ENCODE data around the gene ARHGEF28.

Gene ARHGEF28

DNA sequence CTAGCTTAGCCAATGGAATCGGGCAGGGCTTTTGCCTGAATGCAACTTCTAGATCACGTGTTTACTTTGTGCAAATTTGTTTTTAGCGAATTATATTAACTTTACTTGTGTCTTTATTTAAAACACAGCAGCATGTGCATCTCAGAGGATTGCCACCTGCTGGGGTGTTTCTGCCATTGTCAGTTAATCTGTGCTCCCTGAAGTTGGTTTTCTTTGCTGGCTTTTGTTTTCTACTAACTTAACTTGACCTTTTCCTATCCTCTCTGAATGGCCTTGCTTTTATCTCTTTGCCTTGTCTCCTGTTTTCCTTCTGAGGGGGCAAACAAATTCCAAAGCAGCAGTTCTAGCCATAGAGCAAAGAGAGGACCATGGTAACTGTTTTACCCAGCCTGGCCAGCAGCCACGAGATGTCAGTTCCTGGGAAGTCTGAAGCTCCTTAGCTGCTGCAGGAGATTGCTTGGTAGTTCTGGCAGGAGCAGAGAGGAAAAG, 67.6 kb downstream of the ARHGEF28 start:
- H3K27me3 Mint-ChIP-seq = no peaks in the 10 kb centered on the region
- no peak for DNase-seq (ENCODE audit: low spot score in 2 of 2)
- peak overlapping the region; percentile 54 for H3K27ac Mint-ChIP-seq (ENCODE audit: low read depth)
- H3K4me3 Mint-ChIP-seq = peak overlapping the region; percentile 49
- H3K36me3 Mint-ChIP-seq (ENCODE audit: insufficient read depth) = no peaks in the 10 kb centered on the region
- H3K9me3 Mint-ChIP-seq = no peaks in the 10 kb centered on the region
- no peak for ATAC-seq (replicated peaks; ENCODE audit: extremely low read depth, poor library complexity, severe bottlenecking)
- H3K4me1 Mint-ChIP-seq = peaks cover 35% of the 10 kb centered on the region

- H3K36me3 Mint-ChIP-seq (ENCODE audit: insufficient read depth) = no peaks in the 10 kb centered on the region
- H3K9me3 Mint-ChIP-seq = no peaks in the 10 kb centered on the region
- peak in 1 of 2 donors; percentile 32 for DNase-seq (ENCODE audit: low spot score in 2 of 2)
- H3K4me1 Mint-ChIP-seq = peaks cover 35% of the 10 kb centered on the region
- peak overlapping the region; percentile 49 for H3K4me3 Mint-ChIP-seq
- H3K27ac Mint-ChIP-seq (ENCODE audit: low read depth) = peak overlapping the region; percentile 54
- no peaks in the 10 kb centered on the region for H3K27me3 Mint-ChIP-seq
- ATAC-seq (replicated peaks; ENCODE audit: extremely low read depth, poor library complexity, severe bottlenecking) = peak; percentile 92
These were observed 68.1 kb downstream of the ARHGEF28 start for GRCh38 chr5:73694089-73694488.

DNA sequence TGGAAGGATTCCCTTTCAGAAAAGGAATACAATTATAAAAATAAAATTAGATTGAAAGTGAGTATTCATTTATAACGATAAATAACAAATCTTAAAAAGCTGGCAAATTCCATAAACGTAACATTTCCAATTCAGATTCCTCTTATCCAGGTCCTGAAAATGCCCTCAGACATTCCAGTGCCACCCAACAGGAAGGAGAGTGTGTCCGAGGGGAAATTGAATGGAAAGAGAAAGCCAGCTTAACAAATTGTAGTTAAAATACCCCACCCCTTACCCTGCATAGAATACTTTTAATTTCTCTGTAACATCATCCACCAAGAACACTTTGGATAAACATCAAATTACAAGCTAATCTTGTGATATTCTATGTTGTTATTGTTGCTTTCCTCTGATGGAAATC, 72.0 kb downstream of the ARHGEF28 start:
- H3K36me3 Mint-ChIP-seq (ENCODE audit: insufficient read depth) = no peaks in the 10 kb centered on the region
- no peak overlapping the region for H3K27ac Mint-ChIP-seq (ENCODE audit: low read depth)
- no peak for DNase-seq (ENCODE audit: low spot score in 2 of 2)

GRCh38 chr5:73701566-73701965, 75.6 kb downstream of the ARHGEF28 start:
- no peak overlapping the region for H3K27ac Mint-ChIP-seq (ENCODE audit: low read depth)
- H3K36me3 Mint-ChIP-seq (ENCODE audit: insufficient read depth) = no peaks in the 10 kb centered on the region
- no peaks in the 10 kb centered on the region for H3K4me1 Mint-ChIP-seq
- DNase-seq (ENCODE audit: low spot score in 2 of 2) = no peak
- ATAC-seq (replicated peaks; ENCODE audit: extremely low read depth, poor library complexity, severe bottlenecking) = no peak
- no peaks in the 10 kb centered on the region for H3K27me3 Mint-ChIP-seq
- no peak overlapping the region for H3K4me3 Mint-ChIP-seq
- H3K9me3 Mint-ChIP-seq = no peaks in the 10 kb centered on the region

More for the DNA sequence above, 72.0 kb downstream of the ARHGEF28 start:
- Mint-ChIP-seq H3K27me3 (no peaks in the 10 kb centered on the region), H3K9me3 (no peaks in the 10 kb centered on the region), H3K4me1 (peaks cover 28% of the 10 kb centered on the region), H3K4me3 (no peak overlapping the region)
- no peak for ATAC-seq (replicated peaks; ENCODE audit: extremely low read depth, poor library complexity, severe bottlenecking)

- Mint-ChIP-seq H3K27ac (ENCODE audit: low read depth) (no peak overlapping the region), H3K4me1 (no peaks in the 10 kb centered on the region), H3K27me3 (no peaks in the 10 kb centered on the region), H3K36me3 (ENCODE audit: insufficient read depth) (no peaks in the 10 kb centered on the region), H3K9me3 (no peaks in the 10 kb centered on the region), H3K4me3 (no peak overlapping the region)
- ATAC-seq (replicated peaks; ENCODE audit: extremely low read depth, poor library complexity, severe bottlenecking) (no peak), DNase-seq (ENCODE audit: low spot score in 2 of 2) (no peak)
These were observed 76.5 kb downstream of the ARHGEF28 start for GRCh38 chr5:73702534-73702933.

DNA sequence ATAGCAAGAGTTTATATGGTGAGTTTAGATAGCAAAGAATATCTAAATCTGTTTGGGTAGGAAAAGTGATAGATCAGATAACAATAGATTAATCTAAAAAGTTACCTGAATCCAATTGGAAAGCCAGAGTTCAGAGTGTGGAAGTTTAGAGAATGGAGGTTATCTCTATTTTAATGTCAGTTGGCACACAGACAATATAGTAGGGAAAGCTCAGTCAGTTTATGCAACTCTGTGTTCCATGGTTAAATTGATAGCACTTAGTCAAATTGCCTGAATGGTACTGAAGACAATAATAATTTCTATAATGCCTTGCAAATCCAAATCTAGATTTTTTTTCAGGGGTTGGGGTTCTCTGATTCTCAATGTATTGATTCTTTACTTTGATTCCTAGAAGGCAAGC, 77.0 kb downstream of the ARHGEF28 start:
- Mint-ChIP-seq H3K27me3 (no peaks in the 10 kb centered on the region), H3K36me3 (ENCODE audit: insufficient read depth) (no peaks in the 10 kb centered on the region), H3K27ac (ENCODE audit: low read depth) (no peak overlapping the region), H3K4me1 (no peaks in the 10 kb centered on the region), H3K4me3 (no peak overlapping the region), H3K9me3 (no peaks in the 10 kb centered on the region)
- no peak for DNase-seq (ENCODE audit: low spot score in 2 of 2)
- no peak for ATAC-seq (replicated peaks; ENCODE audit: extremely low read depth, poor library complexity, severe bottlenecking)

- no peak for ATAC-seq (replicated peaks; ENCODE audit: extremely low read depth, poor library complexity, severe bottlenecking)
- no peaks in the 10 kb centered on the region for H3K9me3 Mint-ChIP-seq
- no peak for DNase-seq (ENCODE audit: low spot score in 2 of 2)
- H3K27ac Mint-ChIP-seq (ENCODE audit: low read depth) = no peak overlapping the region
- H3K4me3 Mint-ChIP-seq = no peak overlapping the region
- no peaks in the 10 kb centered on the region for H3K4me1 Mint-ChIP-seq
- H3K27me3 Mint-ChIP-seq = no peaks in the 10 kb centered on the region
- H3K36me3 Mint-ChIP-seq (ENCODE audit: insufficient read depth) = no peaks in the 10 kb centered on the region
These were observed 79.4 kb downstream of the ARHGEF28 start for GRCh38 chr5:73705364-73705763.

GRCh38 chr5:73706963-73707362, 81.0 kb downstream of the ARHGEF28 start:
- ATAC-seq (replicated peaks; ENCODE audit: extremely low read depth, poor library complexity, severe bottlenecking) (no peak), DNase-seq (ENCODE audit: low spot score in 2 of 2) (no peak)
- Mint-ChIP-seq H3K27ac (ENCODE audit: low read depth) (no peak overlapping the region), H3K4me3 (no peak overlapping the region), H3K4me1 (no peaks in the 10 kb centered on the region), H3K36me3 (ENCODE audit: insufficient read depth) (no peaks in the 10 kb centered on the region), H3K27me3 (no peaks in the 10 kb centered on the region), H3K9me3 (no peaks in the 10 kb centered on the region)

DNA sequence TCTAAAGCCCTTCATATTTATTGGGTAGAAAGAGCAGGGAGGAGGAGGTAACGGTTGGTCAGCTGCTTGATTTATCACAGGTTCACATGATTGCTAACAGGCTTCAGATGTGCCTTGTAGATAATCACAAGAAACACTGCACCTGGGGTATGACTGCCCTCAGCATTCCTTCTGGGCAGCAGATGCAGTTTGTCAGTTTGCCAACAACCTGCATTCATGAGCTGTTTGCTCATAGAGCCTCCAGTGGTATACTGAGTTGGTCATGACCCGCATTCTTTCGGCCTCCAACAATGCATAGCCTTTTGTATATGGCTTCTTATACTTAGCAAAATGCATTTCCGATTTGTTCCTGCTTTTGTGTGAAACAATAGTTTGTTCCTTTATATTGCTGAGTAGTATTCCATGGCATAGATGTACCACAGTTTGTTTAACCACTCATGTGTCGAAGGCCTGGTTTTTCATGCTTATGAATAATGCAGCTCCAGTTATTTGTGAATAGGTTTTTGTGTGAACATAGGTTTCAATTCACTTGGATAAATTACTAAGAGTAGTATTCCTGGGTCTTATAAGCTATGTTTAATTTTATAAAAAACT, 83.6 kb downstream of the ARHGEF28 start:
- no peak overlapping the region for H3K27ac Mint-ChIP-seq (ENCODE audit: low read depth)
- no peak overlapping the region for H3K4me3 Mint-ChIP-seq
- peaks cover 10% of the 10 kb centered on the region for H3K27me3 Mint-ChIP-seq
- ATAC-seq (replicated peaks; ENCODE audit: extremely low read depth, poor library complexity, severe bottlenecking) (no peak), DNase-seq (ENCODE audit: low spot score in 2 of 2) (no peak)
- H3K36me3 Mint-ChIP-seq (ENCODE audit: insufficient read depth) = no peaks in the 10 kb centered on the region
- H3K9me3 Mint-ChIP-seq = no peaks in the 10 kb centered on the region
- H3K4me1 Mint-ChIP-seq = no peaks in the 10 kb centered on the region

DNA sequence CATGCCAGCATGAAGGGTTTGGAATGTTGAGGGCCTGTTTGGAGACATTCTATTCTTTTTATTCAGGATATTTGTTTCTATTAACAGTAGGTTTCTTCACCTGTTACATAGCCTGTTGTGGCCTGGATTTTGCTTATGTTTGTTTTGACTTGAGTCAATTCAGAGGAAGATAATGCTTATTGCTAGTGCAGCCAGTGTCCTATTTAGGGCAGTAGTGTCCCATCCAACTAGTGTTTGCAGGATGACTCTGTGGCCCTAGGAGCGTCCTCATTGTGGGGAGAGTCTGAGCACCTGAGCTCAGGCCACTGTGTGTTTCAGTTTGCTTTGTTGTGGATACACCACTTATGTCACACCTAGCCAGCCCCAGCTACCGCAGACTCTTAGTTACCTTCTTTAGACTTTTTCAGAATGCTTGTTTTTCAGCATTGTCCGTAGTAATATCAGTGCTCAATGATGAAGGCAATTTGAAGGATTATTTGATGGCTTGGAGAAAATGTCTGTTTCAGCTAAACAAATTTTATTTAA, 90.3 kb downstream of the ARHGEF28 start:
- DNase-seq (ENCODE audit: low spot score in 2 of 2) = no peak
- Mint-ChIP-seq H3K27me3 (peaks cover 10% of the 10 kb centered on the region), H3K9me3 (no peaks in the 10 kb centered on the region), H3K4me3 (no peak overlapping the region), H3K36me3 (ENCODE audit: insufficient read depth) (no peaks in the 10 kb centered on the region), H3K27ac (ENCODE audit: low read depth) (no peak overlapping the region), H3K4me1 (no peaks in the 10 kb centered on the region)
- ATAC-seq (replicated peaks; ENCODE audit: extremely low read depth, poor library complexity, severe bottlenecking) = no peak

DNA sequence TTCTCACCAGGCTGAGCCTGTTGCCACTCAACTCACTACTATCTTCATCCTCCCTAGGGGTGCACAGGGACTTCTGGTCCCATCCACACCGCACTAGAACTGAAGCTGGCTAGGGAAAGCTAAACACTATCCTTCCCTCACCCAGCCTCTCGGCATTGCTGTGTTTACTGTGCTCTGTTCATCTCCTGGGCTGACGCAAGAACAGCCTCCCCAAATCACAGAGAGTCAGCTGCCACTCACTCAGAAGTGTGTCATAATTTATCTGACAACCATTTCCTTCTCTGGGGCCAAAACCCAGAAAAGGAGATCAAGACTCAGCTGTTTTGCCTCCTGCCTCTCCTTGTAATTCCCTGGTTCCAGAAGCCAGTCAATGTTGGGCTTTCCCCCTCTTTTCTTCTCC, 92.8 kb downstream of the ARHGEF28 start:
- no peaks in the 10 kb centered on the region for H3K36me3 Mint-ChIP-seq (ENCODE audit: insufficient read depth)
- peaks cover 5% of the 10 kb centered on the region for H3K27me3 Mint-ChIP-seq
- no peak overlapping the region for H3K4me3 Mint-ChIP-seq
- no peak overlapping the region for H3K27ac Mint-ChIP-seq (ENCODE audit: low read depth)
- ATAC-seq (replicated peaks; ENCODE audit: extremely low read depth, poor library complexity, severe bottlenecking) (no peak), DNase-seq (ENCODE audit: low spot score in 2 of 2) (no peak)
- H3K9me3 Mint-ChIP-seq = no peaks in the 10 kb centered on the region
- H3K4me1 Mint-ChIP-seq = no peaks in the 10 kb centered on the region

GRCh38 chr5:73719632-73720031, 93.6 kb downstream of the ARHGEF28 start:
- no peaks in the 10 kb centered on the region for H3K27me3 Mint-ChIP-seq

DNA sequence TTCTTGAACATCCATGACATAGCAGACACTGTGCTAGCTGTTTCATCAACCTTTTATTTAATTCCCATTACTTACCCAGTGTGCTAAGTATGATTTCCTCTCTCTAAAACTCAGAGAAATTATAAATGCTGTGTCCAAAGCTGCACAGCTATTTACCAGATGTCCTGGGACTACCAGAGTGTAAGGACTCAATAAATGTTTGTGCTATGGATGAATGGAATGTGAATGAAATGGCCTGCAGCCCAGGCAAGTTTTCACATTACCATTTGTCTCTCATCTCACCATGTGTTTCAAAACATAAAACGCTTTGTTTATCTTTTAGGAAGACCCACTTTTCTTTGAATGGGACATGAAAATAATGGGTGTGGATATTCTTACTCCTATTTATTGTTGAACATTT, 96.2 kb downstream of the ARHGEF28 start:
- no peaks in the 10 kb centered on the region for H3K4me1 Mint-ChIP-seq
- H3K9me3 Mint-ChIP-seq = no peaks in the 10 kb centered on the region
- no peaks in the 10 kb centered on the region for H3K27me3 Mint-ChIP-seq
- no peak overlapping the region for H3K27ac Mint-ChIP-seq (ENCODE audit: low read depth)
- H3K4me3 Mint-ChIP-seq = no peak overlapping the region
- ATAC-seq (replicated peaks; ENCODE audit: extremely low read depth, poor library complexity, severe bottlenecking) (no peak), DNase-seq (ENCODE audit: low spot score in 2 of 2) (no peak)
- H3K36me3 Mint-ChIP-seq (ENCODE audit: insufficient read depth) = no peaks in the 10 kb centered on the region

More at GRCh38 chr5:73719632-73720031, 93.6 kb downstream of the ARHGEF28 start:
- H3K27ac Mint-ChIP-seq (ENCODE audit: low read depth) = no peak overlapping the region
- no peaks in the 10 kb centered on the region for H3K36me3 Mint-ChIP-seq (ENCODE audit: insufficient read depth)
- H3K4me3 Mint-ChIP-seq = no peak overlapping the region
- ATAC-seq (replicated peaks; ENCODE audit: extremely low read depth, poor library complexity, severe bottlenecking) (no peak), DNase-seq (ENCODE audit: low spot score in 2 of 2) (no peak)
- H3K9me3 Mint-ChIP-seq = no peaks in the 10 kb centered on the region
- H3K4me1 Mint-ChIP-seq = no peaks in the 10 kb centered on the region

Data from central memory CD8-positive, alpha-beta T cell (primary cell).